ENCODE measurements around the gene NCLN. TPM values are rescaled to one million over a fixed set of nuclear protein-coding genes. Genes with fewer than 3 reads are reported as not detected.
"Not testable (repeated sequence)": the region's sequence is repeated elsewhere in the genome, so short reads cannot be mapped to it uniquely, and the experiment has no call there.

NCLN gene
- 33.7 and 35.0 TPM in 2 replicates for total RNA-seq (2014; rRNA removed; shearing (Covaris generic))

- DNase-seq (ENCODE audit: low spot score), result peak; percentile 91
These were observed at the start of gene NCLN for GRCh38 chr19:3185461-3186159. Gene NCLN (plus strand): TSS chr19:3185930. CDS start chr19:3186031, 101 bp downstream.

DNA sequence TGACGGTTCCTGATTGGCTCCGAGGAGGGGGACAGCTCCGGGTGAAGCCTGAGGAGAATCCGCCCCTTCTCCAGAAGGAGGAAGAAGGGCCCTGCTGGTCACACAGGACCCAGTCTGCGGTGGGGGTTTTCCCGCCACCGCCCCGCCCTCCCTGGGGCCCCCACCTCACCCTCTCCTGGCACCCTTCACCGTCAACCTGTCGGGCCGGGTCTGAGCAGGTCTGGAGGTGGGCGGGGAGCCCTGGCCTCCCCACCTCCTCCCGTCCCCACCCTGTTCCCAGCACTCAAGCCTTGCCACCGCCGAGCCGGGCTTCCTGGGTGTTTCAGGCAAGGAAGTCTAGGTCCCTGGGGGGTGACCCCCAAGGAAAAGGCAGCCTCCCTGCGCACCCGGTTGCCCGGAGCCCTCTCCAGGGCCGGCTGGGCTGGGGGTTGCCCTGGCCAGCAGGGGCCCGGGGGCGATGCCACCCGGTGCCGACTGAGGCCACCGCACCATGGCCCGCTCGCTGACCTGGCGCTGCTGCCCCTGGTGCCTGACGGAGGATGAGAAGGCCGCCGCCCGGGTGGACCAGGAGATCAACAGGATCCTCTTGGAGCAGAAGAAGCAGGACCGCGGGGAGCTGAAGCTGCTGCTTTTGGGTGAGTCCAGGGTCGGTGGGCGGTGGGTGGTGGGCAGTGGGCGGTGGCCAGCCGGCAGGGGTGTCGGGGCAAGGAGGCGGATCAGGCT is 49.6 kb upstream of the NCLN start, which contains the start of gene GNA15:
Gene GNA15 (plus strand): TSS at position 73 of the 723 bp plus-strand sequence. CDS start 418 bp downstream, at position 491.
- no peak for DNase-seq (ENCODE audit: low spot score)

DNA sequence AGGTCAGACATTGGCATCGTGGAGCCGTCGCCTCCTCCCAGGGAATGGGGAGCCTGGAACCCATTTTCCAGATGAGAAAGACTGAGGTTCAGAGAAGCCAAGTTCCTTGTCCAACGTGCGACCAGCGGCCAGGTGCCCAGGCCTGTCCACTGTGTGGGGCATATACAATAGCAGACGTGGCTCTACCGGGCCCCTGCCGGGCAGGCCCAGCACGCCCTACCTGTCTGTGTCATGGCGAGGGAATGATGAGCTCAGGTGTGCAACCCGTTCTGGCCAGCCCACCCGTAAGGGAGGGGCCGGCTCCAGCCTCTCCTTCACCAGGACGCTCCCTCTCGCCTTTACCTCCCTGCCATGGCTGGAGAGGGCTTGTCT is 49.1 kb upstream of the NCLN start:
- no peak for DNase-seq (ENCODE audit: low spot score)

GRCh38 chr19:3137119-3137518 is 48.6 kb upstream of the NCLN start:
- DNase-seq (ENCODE audit: low spot score), result no peak

DNA sequence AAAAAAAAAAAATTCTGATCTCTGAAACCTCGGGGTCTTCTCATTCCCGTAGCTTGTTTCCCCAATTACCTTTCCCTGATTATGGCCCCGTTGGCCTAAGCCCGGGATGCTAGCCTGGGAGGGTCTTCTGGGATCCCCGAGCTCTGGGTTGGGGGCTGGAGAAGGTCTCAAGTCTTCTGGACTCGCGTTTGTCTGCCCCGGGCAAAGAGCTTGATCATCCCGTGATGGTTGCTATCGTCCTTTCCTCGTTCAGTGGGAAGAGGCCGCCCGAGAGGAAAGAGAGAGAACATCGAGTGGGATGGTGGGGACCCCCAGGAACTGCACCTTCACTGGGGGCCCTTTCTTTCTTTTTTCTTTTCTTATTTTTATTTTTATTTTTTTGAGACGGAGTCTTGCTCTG is 47.5 kb upstream of the NCLN start:
- no peak for DNase-seq (ENCODE audit: low spot score)

DNA sequence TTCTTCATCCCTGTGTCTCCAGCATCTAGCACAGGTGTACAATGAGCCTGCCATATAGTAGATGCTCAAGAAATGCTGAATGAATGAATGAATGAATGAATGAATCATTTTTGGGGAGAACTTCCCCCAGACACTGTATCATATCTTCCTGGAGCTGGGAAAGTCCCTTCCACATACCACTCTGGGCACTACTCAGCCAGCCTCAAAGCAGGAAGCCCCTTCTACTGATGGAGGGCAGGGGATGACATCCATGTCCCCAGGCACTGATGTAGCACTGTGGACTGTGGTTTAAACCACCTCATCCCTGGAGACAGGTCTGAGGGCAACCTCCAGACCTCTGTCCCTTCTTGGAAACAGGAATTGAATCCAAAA is 45.1 kb upstream of the NCLN start:
- DNase-seq (ENCODE audit: low spot score), result no peak

GRCh38 chr19:3142292-3142670 is 43.4 kb upstream of the NCLN start:
- DNase-seq (ENCODE audit: low spot score), result no peak

DNA sequence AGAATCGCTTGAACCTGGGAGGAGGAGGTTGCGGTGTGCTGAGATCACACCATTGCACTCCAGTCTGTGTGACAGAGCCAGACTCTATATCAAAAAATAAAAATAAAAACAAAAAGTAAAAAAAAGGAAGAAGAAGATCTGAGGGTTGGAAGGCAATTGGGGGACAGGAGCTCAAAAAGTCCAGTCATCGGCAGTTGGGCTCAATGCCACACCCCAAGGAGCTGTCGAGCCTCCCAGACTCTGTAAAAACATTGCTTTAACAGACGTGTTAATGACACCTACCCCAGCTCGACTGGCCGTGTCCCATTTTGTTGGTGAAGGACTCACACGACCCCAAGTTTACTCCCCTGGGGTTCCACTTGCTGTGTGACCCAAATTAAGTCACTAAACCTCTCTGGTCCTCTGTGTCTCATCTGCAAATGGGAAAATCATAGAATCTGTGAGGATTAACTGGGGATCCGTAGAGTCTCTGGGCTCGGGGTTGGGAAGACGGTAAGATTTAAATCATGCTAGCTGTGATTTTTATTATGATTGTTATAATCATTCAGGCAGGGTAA is 42.9 kb upstream of the NCLN start:
- DNase-seq (ENCODE audit: low spot score), result no peak

- no peak for DNase-seq (ENCODE audit: low spot score)
These were observed 39.6 kb upstream of the NCLN start for GRCh38 chr19:3145909-3146676.

- DNase-seq (ENCODE audit: low spot score), result no peak
These were observed 39.0 kb upstream of the NCLN start for GRCh38 chr19:3146677-3147100.

GRCh38 chr19:3148503-3148902 is 37.2 kb upstream of the NCLN start:
- no peak for DNase-seq (ENCODE audit: low spot score)

DNA sequence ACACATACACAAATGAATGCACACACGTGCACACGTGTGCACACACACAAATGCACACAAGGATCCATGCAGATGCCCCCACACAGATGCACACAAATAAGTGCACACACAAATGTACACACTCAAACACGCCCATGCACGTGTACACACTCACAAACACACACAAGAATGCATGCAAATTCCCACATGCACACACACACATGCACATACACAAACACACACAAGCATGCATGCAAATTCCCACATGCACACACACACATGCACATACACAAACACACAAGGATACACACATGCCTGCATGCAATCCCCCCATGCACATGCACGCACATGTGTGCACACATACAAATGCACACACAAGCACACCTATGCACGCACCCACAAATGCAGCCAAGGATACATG is 36.6 kb upstream of the NCLN start:
- no peak for DNase-seq (ENCODE audit: low spot score)

DNA sequence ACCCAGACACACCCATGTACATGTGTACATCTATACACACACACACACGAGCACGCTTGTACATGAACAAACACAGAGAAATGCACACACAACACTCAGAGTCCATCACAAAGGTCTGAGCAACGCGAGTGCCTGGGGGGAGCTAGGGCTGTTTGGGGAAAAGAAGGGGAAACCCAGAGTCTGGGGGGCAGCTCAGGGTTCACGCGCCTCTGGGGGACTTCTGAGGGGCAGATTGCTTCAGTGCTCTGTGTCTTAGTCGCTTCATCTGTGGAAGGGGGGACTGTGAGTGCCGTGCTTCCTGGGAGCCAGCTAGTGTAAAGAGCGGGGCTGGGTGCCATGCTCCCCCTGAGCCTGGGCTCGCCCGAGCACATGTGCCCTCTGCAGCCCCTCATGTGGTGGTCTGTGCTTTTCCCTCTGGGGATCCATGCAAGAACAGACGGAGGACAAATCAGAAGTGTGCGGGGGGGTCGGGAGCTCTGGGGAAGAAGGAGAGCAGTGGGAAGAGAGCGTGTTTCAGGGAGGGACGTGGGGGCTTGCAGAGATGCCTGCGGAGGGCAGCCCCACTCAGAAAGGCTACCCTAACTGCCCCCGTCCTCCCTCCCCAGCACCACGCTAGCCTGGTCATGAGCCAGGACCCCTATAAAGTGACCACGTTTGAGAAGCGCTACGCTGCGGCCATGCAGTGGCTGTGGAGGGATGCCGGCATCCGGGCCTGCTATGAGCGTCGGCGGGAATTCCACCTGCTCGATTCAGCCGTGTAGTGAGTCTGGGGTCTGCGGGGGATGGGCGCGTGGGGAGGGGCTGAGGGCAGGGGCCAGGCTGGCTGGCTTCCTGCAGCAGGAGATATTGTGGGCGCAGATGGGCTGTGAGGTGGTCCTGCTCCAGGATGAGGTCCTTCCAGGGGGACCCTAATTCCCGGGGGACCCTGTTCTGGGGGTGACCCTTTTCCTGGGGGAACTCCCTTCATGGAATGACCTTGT is 35.9 kb upstream of the NCLN start:
- DNase-seq (ENCODE audit: low spot score), result no peak

GRCh38 chr19:3150739-3151329 is 34.9 kb upstream of the NCLN start:
- DNase-seq (ENCODE audit: low spot score), result no peak

DNA sequence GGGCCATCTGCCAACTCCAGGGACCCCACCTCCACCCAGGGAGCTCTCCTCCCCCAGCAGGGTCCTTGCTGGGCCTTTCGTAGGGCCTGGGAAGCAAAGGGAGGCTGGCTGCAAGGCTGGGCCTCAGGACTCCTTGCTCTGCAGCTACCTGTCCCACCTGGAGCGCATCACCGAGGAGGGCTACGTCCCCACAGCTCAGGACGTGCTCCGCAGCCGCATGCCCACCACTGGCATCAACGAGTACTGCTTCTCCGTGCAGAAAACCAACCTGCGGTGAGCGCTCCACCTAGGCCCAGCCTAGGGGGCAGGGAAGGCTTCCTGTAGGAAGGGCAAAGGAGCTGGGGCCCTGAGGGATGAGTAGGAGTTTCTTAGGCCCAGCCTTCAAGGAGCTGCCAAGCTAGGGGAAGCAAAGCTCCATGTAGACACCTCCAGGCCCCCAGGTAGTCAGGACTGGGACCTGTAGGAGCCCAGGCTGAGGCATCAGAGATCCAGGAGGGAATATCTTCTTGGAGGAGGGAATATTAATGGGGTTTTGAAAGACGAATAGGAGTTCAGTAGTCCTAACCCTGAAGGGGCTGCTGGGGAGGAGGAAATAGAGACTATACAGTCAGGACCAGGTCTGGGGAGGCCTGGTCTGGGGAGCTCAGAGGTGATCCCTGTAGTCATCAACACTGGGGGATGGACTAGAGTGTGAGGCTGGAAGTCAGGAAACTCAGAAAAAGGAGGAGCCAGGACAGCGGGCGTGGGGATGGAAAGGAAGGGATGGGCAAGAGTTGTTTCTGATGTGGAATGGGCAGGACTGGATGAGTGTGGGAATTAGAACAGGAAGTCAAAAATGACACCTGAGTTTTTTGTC is 33.9 kb upstream of the NCLN start:
- DNase-seq (ENCODE audit: low spot score), result no peak

- no peak for DNase-seq (ENCODE audit: low spot score)
These were observed 33.3 kb upstream of the NCLN start for GRCh38 chr19:3152419-3152780.

DNA sequence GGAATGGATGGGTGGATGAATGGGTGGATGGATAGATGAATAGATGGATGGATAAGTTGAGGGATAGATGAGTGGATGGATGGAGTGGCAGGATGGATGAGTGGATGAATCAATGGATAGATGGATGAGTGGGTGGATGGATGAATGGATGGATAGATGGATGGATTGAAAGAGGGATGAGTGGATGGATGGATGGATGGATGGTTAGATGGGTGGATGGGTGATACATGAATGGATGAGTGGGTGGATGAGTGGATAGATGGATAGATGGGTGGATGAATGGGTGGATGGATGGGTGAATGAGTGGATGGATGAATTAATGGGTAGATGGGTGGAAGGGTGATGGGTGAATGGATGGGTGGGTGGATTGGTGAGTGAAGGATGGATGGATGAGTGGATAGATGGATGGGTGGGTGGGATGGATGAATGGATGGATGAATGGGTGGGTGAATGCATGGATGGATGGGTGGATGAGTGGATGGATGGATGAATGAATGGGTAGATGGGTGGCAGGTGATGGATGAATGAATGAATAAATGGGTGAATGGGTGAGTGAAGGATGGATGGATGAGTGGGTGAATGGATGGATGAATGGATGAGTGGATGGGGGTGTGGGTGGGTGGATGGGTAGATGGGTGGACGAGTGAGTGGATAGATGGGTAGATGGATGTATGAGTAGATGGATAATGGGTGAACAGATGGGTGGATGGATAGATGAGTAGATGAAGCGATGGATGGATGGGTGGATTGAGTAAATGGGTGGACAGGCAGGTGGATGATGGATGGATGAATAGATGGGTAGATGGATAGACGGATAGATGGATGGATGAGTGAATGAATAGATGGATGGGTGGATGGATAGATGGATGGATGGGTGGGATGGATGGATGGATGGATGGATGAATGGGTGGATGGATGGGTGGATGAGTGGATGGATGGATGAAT is 32.2 kb upstream of the NCLN start:
- no peak for DNase-seq (ENCODE audit: low spot score)

DNA sequence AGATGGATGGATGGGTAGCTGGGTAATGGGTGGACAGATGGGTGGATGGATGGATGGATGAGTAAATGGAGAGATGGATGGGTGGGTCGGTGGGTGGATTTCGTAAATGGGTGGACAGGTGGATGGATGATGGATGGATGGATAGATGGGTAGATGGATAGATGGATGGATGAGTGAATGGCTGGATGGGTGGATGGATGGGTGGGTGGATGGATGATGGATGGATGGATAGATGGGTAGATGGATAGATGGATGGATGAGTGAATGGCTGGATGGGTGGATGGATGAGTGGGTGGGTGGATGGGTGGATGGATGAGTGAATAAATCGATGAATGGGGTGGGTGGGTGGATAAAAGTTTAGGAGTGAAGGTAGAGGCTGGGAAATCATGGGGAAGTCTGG is 31.3 kb upstream of the NCLN start:
- DNase-seq (ENCODE audit: low spot score), result not testable (repeated sequence)
